ENCODE measurements around the gene GZMM. TPM values are rescaled to one million over a fixed set of nuclear protein-coding genes. Genes with fewer than 3 reads are reported as not detected.
A peak's percentile ranks its signal among the peaks of the same experiment; 100 is the strongest.

Gene GZMM
- total and polyA plus RNA-seq, 2 of the 13 experiments (the other 11 are each of a cell fraction or from before 2014, with no cell fraction given): 0.07 TPM; not detected in 1

DNA sequence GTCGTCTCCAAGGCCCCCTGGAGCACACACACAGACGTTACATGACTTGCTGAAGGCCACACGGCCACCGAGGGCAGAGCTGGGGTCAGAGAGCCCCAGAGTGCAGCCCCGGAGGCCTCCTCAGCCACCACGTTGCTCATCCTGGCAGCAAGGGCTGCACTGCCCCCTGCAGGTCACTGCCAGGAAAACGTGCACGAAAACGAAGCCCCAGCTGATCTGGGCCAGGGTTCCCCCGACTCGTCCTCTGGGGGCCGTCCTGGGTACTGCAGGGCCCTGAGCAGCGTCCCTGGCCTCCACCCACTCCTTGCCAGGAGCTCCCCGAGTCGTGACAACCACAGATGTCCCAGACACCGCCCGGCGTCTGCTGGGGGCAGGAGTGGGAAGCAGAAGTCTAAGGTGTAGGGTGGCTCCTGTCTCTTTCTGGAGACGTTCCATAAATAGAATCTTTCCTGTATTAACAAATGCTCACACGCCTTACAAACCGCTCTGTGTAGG lies 33.2 kb upstream of the GZMM start (continued):
- TF ChIP-seq, protein P1, sequence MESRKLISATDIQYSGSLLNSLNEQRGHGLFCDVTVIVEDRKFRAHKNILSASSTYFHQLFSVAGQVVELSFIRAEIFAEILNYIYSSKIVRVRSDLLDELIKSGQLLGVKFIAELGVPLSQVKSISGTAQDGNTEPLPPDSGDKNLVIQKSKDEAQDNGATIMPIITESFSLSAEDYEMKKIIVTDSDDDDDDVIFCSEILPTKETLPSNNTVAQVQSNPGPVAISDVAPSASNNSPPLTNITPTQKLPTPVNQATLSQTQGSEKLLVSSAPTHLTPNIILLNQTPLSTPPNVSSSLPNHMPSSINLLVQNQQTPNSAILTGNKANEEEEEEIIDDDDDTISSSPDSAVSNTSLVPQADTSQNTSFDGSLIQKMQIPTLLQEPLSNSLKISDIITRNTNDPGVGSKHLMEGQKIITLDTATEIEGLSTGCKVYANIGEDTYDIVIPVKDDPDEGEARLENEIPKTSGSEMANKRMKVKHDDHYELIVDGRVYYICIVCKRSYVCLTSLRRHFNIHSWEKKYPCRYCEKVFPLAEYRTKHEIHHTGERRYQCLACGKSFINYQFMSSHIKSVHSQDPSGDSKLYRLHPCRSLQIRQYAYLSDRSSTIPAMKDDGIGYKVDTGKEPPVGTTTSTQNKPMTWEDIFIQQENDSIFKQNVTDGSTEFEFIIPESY (CRISPR knock-in tag; IDR thresholded peaks at IDR 0.05): peak; percentile 90
- TF ChIP-seq RBFOX2 (IDR thresholded peaks at IDR 0.05; ENCODE audit: low read depth, low read length): peak; percentile 53; the same call in 1 of the 2 replicates
- TF ChIP-seq ZNF883 (CRISPR knock-in tag; IDR thresholded peaks at IDR 0.05; ENCODE audit: not compliant biosample characterization): peak; percentile 28
- 0 out of 2 replicates have a peak, but pooled peaks have one; percentile 44 for TF ChIP-seq ZNF33B (CRISPR knock-in tag; IDR thresholded peaks at IDR 0.05)
- TF ChIP-seq ZNF343 (CRISPR knock-in tag; IDR thresholded peaks at IDR 0.05): peak; percentile 78; the same call in 1 of the 2 replicates
- 0 out of 2 replicates have a peak, but pooled peaks have one; percentile 46 for TF ChIP-seq KLF13 (CRISPR knock-in tag; IDR thresholded peaks at IDR 0.05)
- peak; percentile 66 for TF ChIP-seq CBX1 (IDR thresholded peaks at IDR 0.05; ENCODE audit: low read depth)
- no peak for TF ChIP-seq FOXA1 (IDR thresholded peaks at IDR 0.05)
- 0 out of 2 replicates have a peak, but pooled peaks have one; percentile 20 for TF ChIP-seq FOXA1 (CRISPR knock-in tag; IDR thresholded peaks at IDR 0.05)
- TF ChIP-seq HOXA3 (CRISPR knock-in tag; IDR thresholded peaks at IDR 0.05): peak; percentile 78
- peak; percentile 11 for TF ChIP-seq SKI (IDR thresholded peaks at IDR 0.05; ENCODE audit: partially characterized antibody)
- TF ChIP-seq, protein P2, sequence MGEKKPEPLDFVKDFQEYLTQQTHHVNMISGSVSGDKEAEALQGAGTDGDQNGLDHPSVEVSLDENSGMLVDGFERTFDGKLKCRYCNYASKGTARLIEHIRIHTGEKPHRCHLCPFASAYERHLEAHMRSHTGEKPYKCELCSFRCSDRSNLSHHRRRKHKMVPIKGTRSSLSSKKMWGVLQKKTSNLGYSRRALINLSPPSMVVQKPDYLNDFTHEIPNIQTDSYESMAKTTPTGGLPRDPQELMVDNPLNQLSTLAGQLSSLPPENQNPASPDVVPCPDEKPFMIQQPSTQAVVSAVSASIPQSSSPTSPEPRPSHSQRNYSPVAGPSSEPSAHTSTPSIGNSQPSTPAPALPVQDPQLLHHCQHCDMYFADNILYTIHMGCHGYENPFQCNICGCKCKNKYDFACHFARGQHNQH (CRISPR knock-in tag; IDR thresholded peaks at IDR 0.05): peak; percentile 50; the same call in 1 of the 2 replicates
- TF ChIP-seq ZFY (CRISPR knock-in tag; IDR thresholded peaks at IDR 0.05): peak; percentile 68
- peak; percentile 90 for TF ChIP-seq AKAP8 (CRISPR knock-in tag; IDR thresholded peaks at IDR 0.05)
- 0 out of 2 replicates have a peak, but pooled peaks have one; percentile 46 for TF ChIP-seq KLF6 (CRISPR knock-in tag; IDR thresholded peaks at IDR 0.05)
- TF ChIP-seq, protein P3, sequence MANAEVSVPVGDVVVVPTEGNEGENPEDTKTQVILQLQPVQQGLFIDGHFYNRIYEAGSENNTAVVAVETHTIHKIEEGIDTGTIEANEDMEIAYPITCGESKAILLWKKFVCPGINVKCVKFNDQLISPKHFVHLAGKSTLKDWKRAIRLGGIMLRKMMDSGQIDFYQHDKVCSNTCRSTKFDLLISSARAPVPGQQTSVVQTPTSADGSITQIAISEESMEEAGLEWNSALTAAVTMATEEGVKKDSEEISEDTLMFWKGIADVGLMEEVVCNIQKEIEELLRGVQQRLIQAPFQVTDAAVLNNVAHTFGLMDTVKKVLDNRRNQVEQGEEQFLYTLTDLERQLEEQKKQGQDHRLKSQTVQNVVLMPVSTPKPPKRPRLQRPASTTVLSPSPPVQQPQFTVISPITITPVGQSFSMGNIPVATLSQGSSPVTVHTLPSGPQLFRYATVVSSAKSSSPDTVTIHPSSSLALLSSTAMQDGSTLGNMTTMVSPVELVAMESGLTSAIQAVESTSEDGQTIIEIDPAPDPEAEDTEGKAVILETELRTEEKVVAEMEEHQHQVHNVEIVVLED (CRISPR knock-in tag; IDR thresholded peaks at IDR 0.05; ENCODE audit: borderline replicate concordance): peak; percentile 54; the same call in 1 of the 2 replicates
- TF ChIP-seq, protein P4, sequence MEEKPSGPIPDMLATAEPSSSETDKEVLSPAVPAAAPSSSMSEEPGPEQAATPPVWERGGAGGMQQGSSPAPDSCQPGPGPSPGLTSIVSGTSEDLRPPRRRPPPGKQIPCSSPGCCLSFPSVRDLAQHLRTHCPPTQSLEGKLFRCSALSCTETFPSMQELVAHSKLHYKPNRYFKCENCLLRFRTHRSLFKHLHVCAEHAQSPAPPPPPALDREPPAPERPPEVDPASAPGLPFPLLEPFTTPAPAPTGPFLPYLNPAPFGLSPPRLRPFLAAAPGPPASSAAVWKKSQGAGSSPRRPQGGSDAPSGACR (CRISPR knock-in tag; IDR thresholded peaks at IDR 0.05): peak; percentile 80
- TF ChIP-seq CREM (IDR thresholded peaks at IDR 0.05): peak; percentile 30; the same call in 1 of the 2 replicates
- no peak for TF ChIP-seq CREM (CRISPR knock-in tag; IDR thresholded peaks at IDR 0.05)

Data from HepG2 (cell line).